Hematopoietic multipotent progenitor cell treated with erythropoietin and hydrocortisone succinate and interleukin-3 and kit ligand, for 4 days (in vitro differentiated cells): ENCODE data around the gene CDK5R2.
A peak's percentile ranks its signal among the peaks of the same experiment; 100 is the strongest.

Experiments used
- DNase-seq: peaks from one replicate; pipeline ENCODE4 v3.0.0-alpha.2; 2015

Gene CDK5R2

DNA sequence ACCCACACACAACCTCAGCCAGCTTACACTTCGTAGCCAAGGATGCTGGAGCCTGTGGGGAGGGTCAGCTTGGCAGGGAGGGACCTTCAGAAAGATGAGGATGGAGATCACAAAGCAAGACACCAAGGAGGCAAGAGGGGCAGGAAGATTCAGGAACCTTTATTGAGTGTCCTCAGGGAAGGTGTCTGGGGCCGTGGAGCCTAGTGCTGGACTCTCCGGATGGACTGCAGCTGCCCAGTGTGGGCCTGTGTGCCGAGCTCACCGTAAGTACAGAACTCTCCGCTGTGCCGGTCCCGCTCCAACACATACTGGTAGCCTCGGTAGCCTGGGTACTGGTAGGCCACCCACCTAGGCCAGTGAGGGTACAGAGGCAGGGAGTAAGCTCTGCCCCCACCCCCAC, 30.6 kb downstream of the CDK5R2 start:
- no peak for DNase-seq

- no peak for DNase-seq
Measured at GRCh38 chr2:218990612-218991011, 31.1 kb downstream of the CDK5R2 start.

GRCh38 chr2:218991674-218992168, 32.3 kb downstream of the CDK5R2 start:
- no peak for DNase-seq

DNA sequence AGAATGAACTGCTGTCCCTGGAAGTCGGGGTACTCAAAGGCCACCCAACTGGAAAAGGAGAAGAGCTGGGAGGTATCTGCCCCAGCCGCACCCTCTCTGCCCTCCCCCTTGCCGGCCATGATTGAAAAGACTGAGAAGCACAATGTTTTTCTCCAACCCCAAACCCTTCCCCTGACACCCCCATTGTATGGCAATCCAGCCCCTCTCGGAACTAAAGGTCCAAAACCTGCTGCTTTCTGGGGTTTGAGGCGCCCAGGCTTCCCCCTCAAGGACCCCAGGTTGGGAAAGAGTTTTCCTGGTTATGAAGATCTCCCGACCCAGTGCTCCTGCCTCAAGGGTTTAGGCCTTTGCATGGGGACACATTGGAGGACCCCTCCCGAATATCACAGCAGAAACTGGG, 32.7 kb downstream of the CDK5R2 start:
- no peak for DNase-seq

- DNase-seq, result no peak
Measured at GRCh38 chr2:218992703-218993344, 33.4 kb downstream of the CDK5R2 start.

DNA sequence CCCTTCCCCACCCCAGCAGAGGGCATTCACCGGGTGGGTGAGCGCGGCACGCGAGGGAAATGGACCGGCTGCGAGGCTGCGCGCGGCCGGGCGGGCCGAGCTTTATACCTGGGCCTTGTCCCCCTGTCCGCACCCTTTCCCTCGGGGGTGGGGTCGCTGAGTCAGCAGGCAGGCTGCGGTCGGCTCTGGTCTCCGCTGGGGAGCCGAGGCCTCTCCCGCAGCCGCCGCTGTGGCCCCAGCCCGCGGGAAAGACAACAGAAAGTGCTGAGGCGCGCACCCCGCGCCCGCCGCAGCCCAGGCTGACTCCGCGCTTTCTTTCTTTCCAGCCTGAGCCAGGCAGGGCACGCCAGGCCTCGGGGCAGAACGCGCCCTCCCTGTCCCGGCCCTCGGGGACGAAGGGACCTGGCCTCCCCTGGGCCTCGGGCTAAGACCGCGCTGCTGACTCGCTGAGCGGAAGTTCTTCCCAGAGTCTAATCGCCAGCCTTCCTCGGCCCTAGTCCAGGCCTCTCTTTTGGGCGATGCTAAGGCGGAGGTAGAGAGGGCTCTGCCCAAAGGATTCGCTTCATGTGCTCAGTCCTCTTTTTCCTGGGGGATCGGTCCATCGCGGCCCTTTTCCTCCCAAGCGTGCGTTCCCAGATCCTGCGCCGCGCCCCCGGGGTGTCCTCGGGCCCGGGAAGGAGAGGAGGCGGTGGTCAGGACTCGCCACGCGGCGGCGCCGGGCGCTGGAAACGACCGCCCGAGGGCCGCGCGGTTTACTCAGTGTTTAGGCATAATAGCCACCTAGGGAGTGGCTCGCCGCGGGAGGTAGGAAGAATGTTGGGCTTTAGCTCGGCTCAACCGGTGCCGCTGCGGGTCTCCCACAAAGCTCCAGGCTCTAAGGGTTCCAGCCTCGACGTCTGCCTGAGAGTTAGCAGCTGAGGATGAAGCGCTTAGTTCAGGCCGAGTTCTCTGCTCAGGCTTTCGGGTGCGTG, 34.2 kb downstream of the CDK5R2 start, which contains the start of gene CRYBA2:
CRYBA2 (minus strand) TSS at position 78 of the 971 bp plus-strand sequence. CDS start 246 bp downstream, outside the sequence.
- DNase-seq, result no peak

GRCh38 chr2:218995561-218995960, 36.1 kb downstream of the CDK5R2 start:
- DNase-seq, result no peak

GRCh38 chr2:218995972-218996711, 36.7 kb downstream of the CDK5R2 start:
- DNase-seq, result peak; percentile 88

- DNase-seq, result no peak
Measured at GRCh38 chr2:218996937-218997336, 37.5 kb downstream of the CDK5R2 start.

DNA sequence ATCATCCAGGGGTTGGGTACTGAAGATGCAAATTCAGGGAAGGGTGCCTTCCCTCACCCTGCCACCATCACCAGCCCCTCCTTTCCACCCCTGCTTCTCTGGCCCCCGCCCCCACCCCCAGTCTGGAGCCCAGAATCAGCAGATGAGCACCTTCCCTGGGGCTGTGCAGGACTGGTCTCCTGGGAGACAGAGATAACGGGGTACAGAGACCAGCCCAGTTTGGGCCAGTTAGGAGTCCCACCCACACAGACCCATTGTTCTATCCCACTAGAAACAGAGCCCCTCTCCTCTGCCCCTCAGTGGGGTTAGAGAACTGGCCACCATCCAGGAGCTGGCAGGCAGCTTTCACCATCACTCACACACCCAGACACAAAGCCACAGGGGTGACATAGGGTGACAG, 38.3 kb downstream of the CDK5R2 start:
- no peak for DNase-seq

- DNase-seq, result no peak
Measured at GRCh38 chr2:218998414-218999002, 39.0 kb downstream of the CDK5R2 start.

- no peak for DNase-seq
Measured at GRCh38 chr2:218999021-218999880, 39.8 kb downstream of the CDK5R2 start.

- no peak for DNase-seq
Measured at GRCh38 chr2:218999881-219000568, 40.6 kb downstream of the CDK5R2 start.

GRCh38 chr2:219000569-219000960, 41.1 kb downstream of the CDK5R2 start:
- no peak for DNase-seq

- no peak for DNase-seq
Measured at GRCh38 chr2:219001100-219001576, 41.7 kb downstream of the CDK5R2 start.

DNA sequence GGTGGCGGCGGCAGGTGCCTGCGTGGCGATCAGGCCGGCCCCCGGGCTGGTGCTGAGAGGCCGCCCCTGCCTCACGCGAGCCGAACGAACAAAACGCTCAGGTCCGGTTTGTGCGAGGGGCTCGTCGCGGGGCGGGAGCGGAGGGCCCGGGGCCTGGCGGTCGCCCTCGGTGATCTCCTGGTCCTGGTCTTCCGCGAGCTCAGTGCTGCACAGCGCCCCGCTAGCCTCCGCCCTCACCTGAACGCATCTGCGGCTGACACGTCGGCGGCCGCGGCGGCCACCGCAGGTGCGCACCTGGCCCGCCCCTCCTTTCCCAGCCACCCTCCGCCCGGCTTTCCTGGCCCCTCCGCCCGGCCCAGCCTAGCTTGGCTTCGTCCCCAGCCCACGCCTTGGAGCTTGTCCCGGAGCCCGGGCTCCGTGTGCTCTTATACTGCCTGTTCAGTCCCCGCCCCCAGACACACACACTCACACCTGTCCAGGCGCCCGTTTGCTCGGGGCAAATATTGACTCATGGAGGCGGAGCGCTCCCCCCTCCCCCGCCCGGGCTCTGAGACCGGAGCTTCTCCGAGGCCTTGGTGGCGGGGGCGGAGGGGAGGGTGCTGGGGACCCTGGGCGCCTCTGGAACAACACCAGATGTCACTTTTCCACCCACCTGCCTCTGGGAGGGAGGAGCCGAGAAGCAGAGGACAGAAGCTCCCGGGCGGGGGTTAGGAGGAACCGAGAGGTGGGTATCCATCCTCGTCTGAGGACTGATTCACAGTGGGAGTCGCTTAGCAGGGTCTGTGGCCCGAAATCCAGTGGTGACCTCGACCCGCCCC, 42.3 kb downstream of the CDK5R2 start:
- no peak for DNase-seq

DNA sequence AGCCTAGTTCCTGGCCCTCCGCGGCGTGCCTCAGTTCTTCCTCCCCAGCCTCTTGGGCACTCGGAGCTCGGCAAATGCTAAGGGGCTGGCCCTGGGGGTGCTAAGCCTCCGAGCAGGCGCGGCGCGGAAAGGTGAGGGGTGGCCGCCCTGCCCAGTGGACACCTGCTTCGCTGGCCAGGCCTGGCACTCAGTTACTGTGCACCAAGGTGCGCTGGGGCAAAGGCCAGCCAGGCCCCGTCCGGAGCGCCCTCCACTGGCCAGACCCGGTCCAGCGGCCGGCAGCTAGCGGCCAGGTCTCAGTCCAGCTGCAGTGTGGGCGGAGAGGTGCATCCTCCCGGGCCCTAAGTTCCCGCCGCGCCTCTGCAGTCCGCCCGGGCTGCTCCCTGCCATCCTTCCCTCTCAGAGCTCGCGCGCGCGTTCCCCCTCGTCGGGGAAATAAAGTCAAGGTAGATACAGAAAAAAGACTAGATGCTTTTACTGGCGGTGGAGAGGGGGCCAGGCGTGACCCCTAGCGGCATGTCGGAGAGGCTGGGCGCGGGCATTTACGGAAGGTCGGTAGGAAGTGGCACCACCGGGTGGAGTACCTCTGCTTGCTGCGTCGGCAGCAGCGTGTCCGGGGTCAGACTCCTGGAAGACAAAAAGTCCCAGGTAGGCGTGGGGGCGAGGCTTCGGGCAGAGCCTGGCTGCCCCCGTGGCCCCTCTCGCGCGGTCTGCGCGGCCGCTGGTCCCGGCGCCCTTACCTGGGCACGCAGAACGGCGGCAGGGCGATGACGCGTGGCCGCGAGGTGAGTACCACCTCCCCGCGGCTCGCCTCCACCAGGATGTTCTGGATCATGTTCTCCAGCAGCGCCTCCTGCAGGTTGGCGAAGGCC, 43.2 kb downstream of the CDK5R2 start:
- peak; percentile 69 for DNase-seq

GRCh38 chr2:219003267-219003634, 43.8 kb downstream of the CDK5R2 start:
- DNase-seq, result no peak

- no peak for DNase-seq
Measured at GRCh38 chr2:219003979-219004378, 44.5 kb downstream of the CDK5R2 start.
